Smooth muscle cell (in vitro differentiated cells): ENCODE measurements around the gene PFKFB3. TPM values are rescaled to one million over a fixed set of nuclear protein-coding genes. Genes with fewer than 3 reads are reported as not detected.
"Not testable (repeated sequence)": the region's sequence is repeated elsewhere in the genome, so short reads cannot be mapped to it uniquely, and the experiment has no call there.

Experiments used
- DNase-seq: peaks from one replicate; lab custom pipeline; 2025; ENCODE audit not compliant: unreplicated experiment; lab: John Stamatoyannopoulos, UW
- H2AFZ ChIP-seq: fragments of 200-600 bp; sonication (generic); 2 replicates; pipeline ENCODE4 v1.6.0; 2016; ENCODE audit warnings: antibody characterized with exemption, low read depth, mild to moderate bottlenecking
- H3F3A ChIP-seq: fragments of 200-600 bp; sonication (generic); 2 replicates; pipeline ENCODE4 v1.6.0; 2017; ENCODE audit warnings: antibody characterized with exemption, low read depth
- H3K27ac ChIP-seq: fragments of 200-600 bp; sonication (generic); 2 replicates; pipeline ENCODE4 v1.5.1; 2016; ENCODE audit warnings: low read depth, mild to moderate bottlenecking
- H3K27me3 ChIP-seq: fragments of 200-600 bp; sonication (generic); 2 replicates; pipeline ENCODE4 v1.6.1; 2016; ENCODE audit warnings: low read depth, mild to moderate bottlenecking
- H3K36me3 ChIP-seq: fragments of 200-600 bp; sonication (generic); 2 replicates; pipeline ENCODE4 v1.5.1; 2016; ENCODE audit warnings: low read depth
- H3K4me1 ChIP-seq: fragments of 200-600 bp; sonication (generic); 2 replicates; pipeline ENCODE4 v1.5.1; 2016; ENCODE audit warnings: low read depth
- H3K4me2 ChIP-seq: fragments of 200-600 bp; sonication (generic); 2 replicates; pipeline ENCODE4 v1.6.0; 2016; ENCODE audit warnings: mild to moderate bottlenecking
- H3K4me3 ChIP-seq: fragments of 200-600 bp; sonication (generic); 2 replicates; pipeline ENCODE4 v1.5.1; 2016; ENCODE audit warnings: mild to moderate bottlenecking
- H3K79me2 ChIP-seq: fragments of 200-600 bp; sonication (generic); 2 replicates; pipeline ENCODE4 v1.6.0; 2016; ENCODE audit warnings: low read depth, mild to moderate bottlenecking
- H3K9ac ChIP-seq: fragments of 200-600 bp; sonication (generic); 2 replicates; pipeline ENCODE4 v1.6.0; 2016; ENCODE audit warnings: low read depth
- H3K9me3 ChIP-seq: fragments of 200-600 bp; sonication (generic); replicated peaks from 2 replicates; pipeline ENCODE4 v1.5.1; 2016; ENCODE audit warnings: low read depth
- H4K20me1 ChIP-seq: fragments of 200-600 bp; sonication (generic); 2 replicates; pipeline ENCODE4 v1.6.0; 2016; ENCODE audit warnings: low read depth
- CTCF ChIP-seq: fragments of 200-600 bp; sonication (generic); IDR thresholded peaks from 2 replicates; pipeline ENCODE4 v1.5.1; 2017; ENCODE audit warnings: borderline replicate concordance, mild to moderate bottlenecking, antibody characterized with exemption; ENCODE audit not compliant: insufficient read depth, poor library complexity, severe bottlenecking
- WGBS: methylation state at CpG from one replicate; pipeline ENCODE4 v1.1.7; 2016; ENCODE audit warnings: low lambda C conversion rate; 5-methylcytosine and 5-hydroxymethylcytosine counted together
- polyA plus RNA-seq: library from polyadenylated mRNA; unstranded; fragments of >200 nt; fragmentation: Nextera tagmentation; extraction: Ambion mirVana; gene quantifications from 2 replicates; pipeline ENCODE4 v1.2.1, GENCODE V29; 2016
- total RNA-seq: library from RNA; depleted of rRNA; stranded (reverse); fragments of >200 nt; gene quantifications from 2 replicates; pipeline ENCODE4 v1.2.3, GENCODE V29; 2014

The PFKFB3 gene
- total and polyA plus RNA-seq, 2 experiments from 2014 or later = 61.3 to 68.3 TPM

GRCh38 chr10:6237199-6237530 is 34.4 kb downstream of the PFKFB3 start:
- peaks cover 18% of the 10 kb centered on the region for H3K36me3 ChIP-seq
- DNase-seq = no peak
- no peaks in the 10 kb centered on the region for H3K27me3 ChIP-seq
- no peaks in the 10 kb centered on the region for H3K4me1 ChIP-seq
- H3K9ac ChIP-seq = no peak overlapping the region
- no peaks in the 10 kb centered on the region for H3K79me2 ChIP-seq
- H3K4me2 ChIP-seq = no peak overlapping the region
- H4K20me1 ChIP-seq = peaks cover 64% of the 10 kb centered on the region
- no peak overlapping the region for H2AFZ ChIP-seq
- H3F3A ChIP-seq = peaks cover 65% of the 10 kb centered on the region
- H3K4me3 ChIP-seq = no peak overlapping the region
- H3K27ac ChIP-seq = peak overlapping the region; percentile 29
- no peak for TF ChIP-seq CTCF
- WGBS = 92% methylated on average over 9 of the region's 9 CpGs
- no peaks in the 10 kb centered on the region for H3K9me3 ChIP-seq

- H3F3A ChIP-seq = peaks cover 53% of the 10 kb centered on the region
- not testable (repeated sequence) for H3K27me3 ChIP-seq, H3K4me1 ChIP-seq, H2AFZ ChIP-seq, DNase-seq, H3K4me2 ChIP-seq, H3K4me3 ChIP-seq, H3K9ac ChIP-seq, H3K9me3 ChIP-seq, H3K79me2 ChIP-seq, H3K36me3 ChIP-seq
- H3K27ac ChIP-seq = peak overlapping the region; percentile 24
- WGBS = 75% methylated on average over 6 of the region's 6 CpGs
- peaks cover 52% of the 10 kb centered on the region for H4K20me1 ChIP-seq
Observed at GRCh38 chr10:6238587-6239212, 36.0 kb downstream of the PFKFB3 start.

- Histone ChIP-seq H3F3A (peaks cover 46% of the 10 kb centered on the region), H3K79me2 (no peaks in the 10 kb centered on the region), H3K4me2 (no peak overlapping the region), H4K20me1 (peaks cover 47% of the 10 kb centered on the region), H3K4me1 (no peaks in the 10 kb centered on the region), H3K4me3 (no peak overlapping the region), H3K36me3 (no peaks in the 10 kb centered on the region), H3K9ac (peak overlapping the region; percentile 26), H3K27ac (peak overlapping the region; percentile 72), H3K9me3 (no peaks in the 10 kb centered on the region), H2AFZ (no peak overlapping the region), H3K27me3 (no peaks in the 10 kb centered on the region)
- peak; percentile 34 for DNase-seq
- 53% methylated on average over 15 of the region's 15 CpGs for WGBS
- no peak for TF ChIP-seq CTCF
Observed at GRCh38 chr10:6239213-6239991, 36.7 kb downstream of the PFKFB3 start.

GRCh38 chr10:6240254-6240653 is 37.5 kb downstream of the PFKFB3 start:
- Histone ChIP-seq H2AFZ (no peak overlapping the region), H3K27ac (no peak overlapping the region), H3F3A (peaks cover 37% of the 10 kb centered on the region), H3K4me3 (no peak overlapping the region), H3K9me3 (no peaks in the 10 kb centered on the region), H3K4me2 (no peak overlapping the region), H3K9ac (no peak overlapping the region), H4K20me1 (peaks cover 44% of the 10 kb centered on the region), H3K79me2 (no peaks in the 10 kb centered on the region), H3K36me3 (no peaks in the 10 kb centered on the region), H3K27me3 (no peaks in the 10 kb centered on the region), H3K4me1 (no peaks in the 10 kb centered on the region)
- DNase-seq = no peak
- WGBS = 95% methylated on average over 16 of the region's 16 CpGs
- no peak for TF ChIP-seq CTCF
